BE2C (cell line): Measurements from ENCODE around the gene SHC3.
A peak's percentile ranks its signal among the peaks of the same experiment; 100 is the strongest.

Experiments used
- DNase-seq: peaks from one replicate; pipeline ENCODE4 v3.0.0-alpha.2; 2020
- H3K27me3 ChIP-seq: fragments of 250-450 bp; sonication (Bioruptor Pico); 2 replicates; pipeline ENCODE4 v1.5.1; 2020; ENCODE audit warnings: mild to moderate bottlenecking
- H3K36me3 ChIP-seq: fragments of 250-450 bp; sonication (Bioruptor Pico); 2 replicates; pipeline ENCODE4 v1.5.1; 2020; ENCODE audit warnings: mild to moderate bottlenecking
- H3K4me1 ChIP-seq: fragments of 250-450 bp; sonication (Bioruptor Pico); 2 replicates; pipeline ENCODE4 v1.5.1; 2020
- H3K4me3 ChIP-seq: 2 replicates; pipeline ENCODE4 v1.5.1; 2011; ENCODE audit warnings: low read depth, low read length
- H3K9me3 ChIP-seq: fragments of 250-450 bp; sonication (Bioruptor Pico); 2 replicates; pipeline ENCODE4 v1.5.1; 2020
- TF ChIP-seq, protein P1 (sequence below): IDR thresholded peaks from 2 replicates; pipeline ENCODE4 v1.5.1; 2012; ENCODE audit warnings: mild to moderate bottlenecking, low read depth, low read length

Gene SHC3

GRCh38 chr9:89000973-89001916, 177.4 kb downstream of the SHC3 start:
- H3K9me3 ChIP-seq, result no peaks in the 10 kb centered on the region
- H3K27me3 ChIP-seq, result no peaks in the 10 kb centered on the region
- DNase-seq, result peak; percentile 94
- H3K36me3 ChIP-seq, result 0 out of 2 replicates have a peak, but pooled peaks cover 2% of the 10 kb centered on the region
- TF ChIP-seq, protein P1, sequence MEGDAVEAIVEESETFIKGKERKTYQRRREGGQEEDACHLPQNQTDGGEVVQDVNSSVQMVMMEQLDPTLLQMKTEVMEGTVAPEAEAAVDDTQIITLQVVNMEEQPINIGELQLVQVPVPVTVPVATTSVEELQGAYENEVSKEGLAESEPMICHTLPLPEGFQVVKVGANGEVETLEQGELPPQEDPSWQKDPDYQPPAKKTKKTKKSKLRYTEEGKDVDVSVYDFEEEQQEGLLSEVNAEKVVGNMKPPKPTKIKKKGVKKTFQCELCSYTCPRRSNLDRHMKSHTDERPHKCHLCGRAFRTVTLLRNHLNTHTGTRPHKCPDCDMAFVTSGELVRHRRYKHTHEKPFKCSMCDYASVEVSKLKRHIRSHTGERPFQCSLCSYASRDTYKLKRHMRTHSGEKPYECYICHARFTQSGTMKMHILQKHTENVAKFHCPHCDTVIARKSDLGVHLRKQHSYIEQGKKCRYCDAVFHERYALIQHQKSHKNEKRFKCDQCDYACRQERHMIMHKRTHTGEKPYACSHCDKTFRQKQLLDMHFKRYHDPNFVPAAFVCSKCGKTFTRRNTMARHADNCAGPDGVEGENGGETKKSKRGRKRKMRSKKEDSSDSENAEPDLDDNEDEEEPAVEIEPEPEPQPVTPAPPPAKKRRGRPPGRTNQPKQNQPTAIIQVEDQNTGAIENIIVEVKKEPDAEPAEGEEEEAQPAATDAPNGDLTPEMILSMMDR, result peak; percentile 79
- peak overlapping the region; percentile 42 for H3K4me3 ChIP-seq
- peaks cover 19% of the 10 kb centered on the region for H3K4me1 ChIP-seq

DNA sequence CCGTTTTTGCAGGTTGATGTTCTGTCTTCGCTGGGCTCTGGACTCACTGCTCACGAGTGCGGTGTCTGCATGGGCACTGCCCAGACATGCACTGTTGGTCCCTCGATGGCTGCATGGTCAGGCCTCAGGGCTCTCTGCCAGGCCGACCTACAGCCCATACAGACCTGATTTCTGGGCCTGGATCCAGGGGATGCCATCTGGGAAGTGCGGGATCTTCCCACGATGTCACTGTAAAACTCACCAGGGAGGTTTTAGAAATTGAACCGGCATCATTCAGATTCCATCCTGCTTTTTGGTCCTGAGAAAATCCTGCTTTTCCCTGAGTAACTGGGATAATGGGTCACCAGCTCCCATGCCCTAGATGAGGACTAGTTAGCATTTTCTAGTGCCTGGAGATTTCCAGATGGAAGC, 178.2 kb downstream of the SHC3 start:
- Histone ChIP-seq H3K4me1 (peaks cover 16% of the 10 kb centered on the region), H3K36me3 (0 out of 2 replicates have a peak, but pooled peaks cover 2% of the 10 kb centered on the region), H3K27me3 (no peaks in the 10 kb centered on the region), H3K9me3 (no peaks in the 10 kb centered on the region), H3K4me3 (peak overlapping the region; percentile 35)
- DNase-seq, result peak; percentile 51
- TF ChIP-seq, protein P1, result no peak

GRCh38 chr9:88998911-88999310, 179.7 kb downstream of the SHC3 start:
- Histone ChIP-seq H3K9me3 (no peaks in the 10 kb centered on the region), H3K27me3 (no peaks in the 10 kb centered on the region), H3K4me3 (no peak overlapping the region), H3K4me1 (peaks cover 16% of the 10 kb centered on the region), H3K36me3 (0 out of 2 replicates have a peak, but pooled peaks cover 2% of the 10 kb centered on the region)
- TF ChIP-seq, protein P1, result no peak
- DNase-seq, result peak; percentile 62

- Histone ChIP-seq H3K27me3 (no peaks in the 10 kb centered on the region), H3K4me1 (peaks cover 16% of the 10 kb centered on the region), H3K36me3 (0 out of 2 replicates have a peak, but pooled peaks cover 2% of the 10 kb centered on the region), H3K9me3 (no peaks in the 10 kb centered on the region), H3K4me3 (no peak overlapping the region)
- TF ChIP-seq, protein P1, result no peak
- no peak for DNase-seq
Observed at GRCh38 chr9:88998503-88998902, 180.1 kb downstream of the SHC3 start.

- Histone ChIP-seq H3K4me3 (no peak overlapping the region), H3K4me1 (peaks cover 18% of the 10 kb centered on the region), H3K36me3 (0 out of 2 replicates have a peak, but pooled peaks cover 2% of the 10 kb centered on the region), H3K9me3 (no peaks in the 10 kb centered on the region), H3K27me3 (no peaks in the 10 kb centered on the region)
- peak; percentile 78 for DNase-seq
- TF ChIP-seq, protein P1, result no peak
Observed at GRCh38 chr9:88997646-88998045, 181.0 kb downstream of the SHC3 start.

- TF ChIP-seq, protein P1, result no peak
- Histone ChIP-seq H3K9me3 (no peaks in the 10 kb centered on the region), H3K4me3 (no peak overlapping the region), H3K4me1 (peaks cover 18% of the 10 kb centered on the region), H3K36me3 (0 out of 2 replicates have a peak, but pooled peaks cover 2% of the 10 kb centered on the region), H3K27me3 (no peaks in the 10 kb centered on the region)
- no peak for DNase-seq
Observed at GRCh38 chr9:88996921-88997235, 181.7 kb downstream of the SHC3 start.
